ENCODE measurements around the gene CATSPER4.

Gene CATSPER4

DNA sequence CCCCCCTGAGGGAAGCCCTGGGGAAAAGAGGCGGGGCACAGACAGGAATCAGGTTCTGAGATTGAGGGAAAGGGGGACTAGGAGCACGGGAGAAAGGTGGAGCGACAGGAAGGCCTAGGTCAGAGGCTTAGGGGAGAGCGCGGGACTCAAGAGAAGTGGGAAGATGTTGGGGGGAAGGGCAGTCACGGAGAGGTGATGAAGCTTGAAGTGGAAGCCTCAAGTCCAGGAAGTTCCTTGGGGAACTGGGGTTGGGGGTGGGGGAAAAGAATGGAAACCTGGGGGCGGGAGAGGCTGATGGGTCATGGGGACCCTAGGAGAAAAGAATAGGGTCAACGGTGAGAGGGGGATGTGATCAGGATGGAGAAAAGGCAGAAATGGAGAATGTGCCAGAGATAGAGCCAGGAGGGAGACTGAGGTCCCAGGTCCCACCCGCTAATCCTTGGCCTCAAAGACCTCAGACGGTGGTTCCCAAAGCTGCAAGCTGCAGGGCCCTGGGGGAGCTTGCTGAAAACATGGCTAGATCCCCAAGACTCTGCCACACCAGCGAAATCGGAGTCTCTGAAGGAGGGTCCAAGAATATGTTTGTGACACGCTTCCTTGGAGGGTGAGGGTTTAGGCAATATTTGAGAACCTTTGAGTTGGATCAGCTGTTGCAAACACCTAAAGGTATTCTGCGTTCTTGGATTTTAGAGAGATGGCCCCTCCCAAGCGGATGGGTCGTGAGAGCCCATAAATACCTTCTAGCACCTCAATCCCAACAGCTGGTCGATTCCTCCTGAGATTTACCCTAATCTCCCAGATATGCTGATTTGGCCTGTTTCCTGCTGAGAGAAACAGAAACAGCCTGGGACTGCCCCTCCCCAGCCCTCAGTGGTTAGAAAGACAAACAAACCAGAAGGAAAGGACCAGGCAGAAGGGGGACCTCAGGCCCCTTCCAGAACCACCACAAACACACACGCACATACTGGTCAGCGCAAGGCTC is 25.2 kb upstream of the CATSPER4 start:
- DNase-seq, result no peak

DNA sequence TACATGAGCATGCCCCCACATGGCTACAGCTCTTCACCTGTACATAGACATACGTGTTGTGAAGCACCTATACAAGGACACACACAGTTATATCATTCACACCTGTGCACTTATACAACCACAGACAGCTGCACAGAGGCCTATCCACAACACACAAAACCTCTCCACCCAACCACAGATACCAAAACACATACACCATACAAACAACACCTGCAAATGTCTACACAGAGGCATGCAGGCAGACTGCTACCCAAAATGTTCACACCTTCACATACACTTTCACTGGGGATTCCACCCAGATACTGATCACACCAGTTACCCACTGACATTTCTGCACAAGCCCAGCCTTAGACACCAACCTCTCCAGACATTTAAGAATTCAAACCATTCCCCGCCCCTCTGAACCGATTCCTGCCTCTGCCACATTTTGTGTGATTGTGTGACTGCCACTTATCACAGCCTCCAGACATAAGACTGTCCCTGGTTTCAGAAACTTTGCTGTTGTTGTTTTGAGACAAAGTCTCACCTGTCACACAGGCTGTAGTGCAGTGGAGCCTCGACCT is 23.6 kb upstream of the CATSPER4 start:
- no peak for DNase-seq

- DNase-seq, result no peak
Observed at GRCh38 chr1:26168410-26169197, 21.8 kb upstream of the CATSPER4 start, which contains the start of gene C1orf232. Gene C1orf232, minus strand, starts transcription at chr1:26168963. Its CDS starts 464 bp downstream, at chr1:26168499.

DNA sequence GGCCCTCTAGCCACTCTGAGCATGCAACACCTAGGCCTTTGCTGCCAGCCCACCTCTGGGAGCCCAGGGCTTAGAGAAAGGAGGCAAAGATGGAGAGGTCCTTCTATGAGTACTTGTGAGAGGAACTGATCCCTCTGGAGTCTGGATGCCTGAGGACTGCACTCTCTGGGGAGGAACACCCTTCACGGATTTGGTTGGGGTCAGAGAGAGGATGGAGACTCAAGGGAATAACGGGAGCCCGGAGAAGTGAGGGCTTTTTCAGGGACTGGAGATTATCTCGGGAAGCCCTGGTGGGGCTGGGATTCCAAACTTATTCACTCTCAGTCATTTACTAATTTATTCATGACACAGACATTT is 21.2 kb upstream of the CATSPER4 start:
- DNase-seq, result no peak

GRCh38 chr1:26169669-26170471 is 20.5 kb upstream of the CATSPER4 start, which contains the start of gene ZNF593:
Gene ZNF593, plus strand, starts transcription at chr1:26169908. Its CDS starts 76 bp downstream, at chr1:26169984.
- peak; percentile 91 for DNase-seq

DNA sequence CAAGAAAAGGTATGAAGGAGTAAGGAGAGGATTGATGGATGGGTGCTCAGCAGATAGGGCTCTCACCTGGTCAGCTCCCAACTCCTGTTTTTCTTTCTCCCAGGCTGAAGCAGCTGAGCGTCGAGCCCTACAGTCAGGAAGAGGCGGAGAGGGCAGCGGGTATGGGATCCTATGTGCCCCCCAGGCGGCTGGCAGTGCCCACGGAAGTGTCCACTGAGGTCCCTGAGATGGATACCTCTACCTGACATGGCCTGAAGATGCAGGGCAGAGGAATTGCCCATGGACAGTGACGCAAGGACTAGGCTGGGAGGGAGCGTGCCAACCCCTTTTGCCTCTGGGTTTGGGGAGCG is 20.0 kb upstream of the CATSPER4 start:
- no peak for DNase-seq

DNA sequence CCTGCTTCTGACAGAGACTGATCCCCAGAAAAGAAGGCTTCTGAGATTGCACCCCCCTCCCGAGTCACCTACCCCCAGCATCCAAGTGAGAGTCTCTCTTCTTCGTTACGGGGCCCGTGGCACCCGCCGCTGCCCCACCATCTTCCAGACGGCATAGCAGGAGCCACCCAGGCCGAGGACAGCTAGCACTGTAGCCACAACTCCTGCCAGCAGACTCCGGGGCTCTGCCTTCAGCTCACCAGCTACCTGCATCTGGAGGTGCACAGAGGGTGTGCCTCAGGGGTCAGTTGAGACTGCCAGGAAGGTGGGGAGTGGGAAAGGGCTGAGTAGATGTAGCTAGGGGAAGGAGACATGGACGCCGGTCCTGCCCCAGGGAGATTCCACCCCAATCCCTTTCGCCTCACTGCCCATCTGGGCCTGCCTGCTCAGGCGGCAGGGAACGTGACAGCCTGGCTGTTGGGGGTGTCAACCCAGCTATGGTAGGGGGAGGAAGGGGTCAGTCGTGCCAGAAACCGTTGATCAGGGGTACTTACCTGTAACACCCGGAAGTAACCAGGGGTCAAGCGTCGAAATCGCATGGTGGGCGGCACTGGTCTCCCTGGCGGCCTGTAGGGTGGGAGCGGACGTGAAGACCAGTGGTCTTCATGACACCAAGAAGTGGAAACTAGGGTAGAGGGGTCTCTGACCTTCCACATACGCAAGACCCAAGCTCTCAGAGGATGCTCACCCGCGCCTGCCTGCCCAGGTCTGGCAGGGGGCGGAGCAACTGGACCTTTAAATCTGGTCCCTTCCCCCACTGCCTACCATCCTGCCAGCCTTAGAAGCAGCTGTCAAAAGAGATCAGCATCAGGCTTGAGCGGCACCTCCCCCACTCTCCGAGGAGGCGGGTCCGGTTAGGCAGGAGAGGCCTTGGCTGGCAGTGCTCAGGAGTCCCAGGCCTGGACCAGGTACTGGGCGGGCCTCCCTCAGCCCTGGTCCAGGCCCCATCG is 19.0 kb upstream of the CATSPER4 start, which contains the start of gene ZNF593OS:
Gene ZNF593OS, minus strand, starts transcription at position 749 of the 989 bp plus-strand sequence. Its CDS starts 171 bp downstream, at position 578.
- DNase-seq, result no peak

DNA sequence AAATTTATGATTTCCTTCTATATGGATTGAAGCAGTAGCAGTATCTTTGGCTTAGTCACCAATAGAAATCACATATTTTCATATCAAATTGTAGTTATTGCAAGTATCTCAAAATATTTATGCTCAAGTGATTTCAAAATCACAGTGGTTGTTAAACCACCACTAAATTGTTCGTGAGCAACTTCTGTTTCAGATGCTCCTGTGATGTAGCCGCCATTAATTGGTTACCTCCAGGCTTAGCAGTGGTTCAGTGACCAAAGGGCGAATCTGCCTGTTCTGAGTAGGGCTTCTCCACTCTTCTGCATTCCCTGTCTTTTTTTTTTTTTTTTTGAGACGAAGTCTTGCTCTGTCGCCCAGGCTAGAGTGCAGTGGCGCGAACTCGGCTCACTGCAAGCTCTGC is 15.1 kb upstream of the CATSPER4 start:
- DNase-seq, result no peak

GRCh38 chr1:26177182-26177684 is 13.2 kb upstream of the CATSPER4 start, which contains the start of gene CNKSR1:
Gene CNKSR1, plus strand, starts transcription at chr1:26177491. Its CDS starts 57 bp downstream, at chr1:26177548.
- no peak for DNase-seq

- DNase-seq, result no peak
Observed at GRCh38 chr1:26180010-26180506, 10.3 kb upstream of the CATSPER4 start.

- no peak for DNase-seq
Observed at GRCh38 chr1:26181586-26182382, 8.6 kb upstream of the CATSPER4 start.

DNA sequence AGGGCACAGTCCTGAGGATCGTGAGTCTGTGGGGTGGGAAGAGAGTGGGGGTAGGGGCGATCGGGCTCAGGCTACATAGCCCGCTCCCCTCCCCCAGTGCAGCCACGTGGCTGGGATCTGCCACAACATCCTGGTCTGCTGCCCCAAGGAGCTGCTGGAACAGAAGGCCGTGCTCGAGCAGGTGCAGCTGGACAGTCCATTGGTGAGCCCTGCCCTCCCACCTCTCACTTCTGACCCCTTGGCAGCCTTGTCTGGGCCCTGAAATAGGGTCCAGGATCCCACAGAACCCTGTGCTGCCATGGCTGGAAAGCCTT is 8.1 kb upstream of the CATSPER4 start:
- DNase-seq, result no peak

DNA sequence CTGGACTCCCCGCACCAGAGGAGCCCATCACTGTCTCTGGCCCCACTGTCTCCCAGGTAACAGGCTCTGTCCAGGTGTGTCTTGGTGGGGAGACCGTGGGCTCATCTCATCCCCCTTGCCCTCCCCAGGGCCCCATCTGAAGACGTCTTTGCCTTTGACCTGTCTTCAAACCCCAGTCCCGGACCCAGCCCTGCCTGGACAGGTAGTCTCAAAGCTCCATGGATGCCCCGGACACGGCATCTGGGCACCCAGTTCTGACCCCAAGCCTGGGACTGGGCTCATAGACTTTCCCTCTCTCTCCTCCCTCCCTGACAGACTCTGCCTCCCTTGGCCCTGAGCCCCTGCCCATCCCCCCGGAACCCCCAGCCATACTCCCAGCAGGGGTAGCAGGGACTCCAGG is 6.3 kb upstream of the CATSPER4 start:
- no peak for DNase-seq

GRCh38 chr1:26184883-26185282 is 5.5 kb upstream of the CATSPER4 start:
- DNase-seq, result no peak

DNA sequence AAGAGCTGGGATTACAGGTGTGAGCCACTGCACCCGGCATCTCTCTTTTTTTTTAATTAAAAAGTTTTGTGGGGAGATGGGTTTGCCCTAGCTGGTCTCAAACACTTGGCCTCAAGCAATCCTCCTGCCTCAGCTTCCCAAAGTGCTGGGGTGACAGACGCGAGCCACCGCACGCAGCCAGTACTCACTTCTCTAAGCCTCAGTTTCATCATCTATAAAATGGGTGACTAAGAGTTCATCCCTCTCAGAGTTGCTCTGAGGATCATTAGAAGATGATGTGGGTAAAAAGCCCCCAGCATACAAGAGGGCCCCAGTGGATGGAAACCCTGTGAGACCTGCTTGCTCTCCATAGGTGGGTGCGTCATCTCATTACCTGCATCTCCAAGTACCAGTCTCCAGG is 2.5 kb upstream of the CATSPER4 start:
- no peak for DNase-seq

GRCh38 chr1:26188477-26188876 is 1.9 kb upstream of the CATSPER4 start:
- no peak for DNase-seq

- DNase-seq, result no peak
Observed at GRCh38 chr1:26189331-26189730, 1.1 kb upstream of the CATSPER4 start.

- no peak for DNase-seq
Observed at GRCh38 chr1:26189751-26190275, 589 bp upstream of the CATSPER4 start.

DNA sequence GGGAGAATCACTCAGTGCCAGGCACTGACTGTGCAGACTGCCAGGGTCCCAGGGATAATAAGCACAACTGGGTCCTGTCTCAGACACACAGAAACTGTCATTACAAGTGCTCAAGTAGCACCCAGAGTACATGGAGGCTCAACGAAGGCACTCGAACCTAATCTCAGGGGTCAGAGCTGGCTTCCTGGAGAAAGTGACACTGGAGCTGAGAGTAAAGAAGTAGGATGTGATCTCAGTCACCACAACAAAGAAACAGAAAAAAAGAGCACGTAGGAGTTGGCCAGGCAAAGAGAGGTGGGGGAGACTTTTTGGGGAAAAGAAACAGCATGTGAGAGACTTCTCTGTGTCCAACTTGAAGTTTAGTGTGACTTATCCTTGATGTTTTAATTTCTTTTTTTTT is 1.3 kb downstream of the CATSPER4 start:
- DNase-seq, result no peak

- DNase-seq, result no peak
Observed at GRCh38 chr1:26195805-26196204, 5.4 kb downstream of the CATSPER4 start.

Data from amniotic stem cell (primary cell).